GM21576 (cell line): ENCODE measurements around the gene PTCHD1.

ENCODE experiments used
- ATAC-seq: cut with Tn5 transposase; IDR thresholded peaks from one replicate; pipeline ENCODE4 v1.9.1; 2021; ENCODE audit warnings: mild to moderate bottlenecking, moderate library complexity; ENCODE audit not compliant: unreplicated experiment

The PTCHD1 gene

GRCh38 chrX:23344904-23345271, 10.2 kb downstream of the PTCHD1 start:
- no peak for ATAC-seq

GRCh38 chrX:23356189-23356588, 21.5 kb downstream of the PTCHD1 start:
- ATAC-seq, result no peak

GRCh38 chrX:23364416-23364815, 29.8 kb downstream of the PTCHD1 start:
- no peak for ATAC-seq

- no peak for ATAC-seq
These were observed 30.9 kb downstream of the PTCHD1 start for GRCh38 chrX:23365541-23365940.

- no peak for ATAC-seq
These were observed 32.3 kb downstream of the PTCHD1 start for GRCh38 chrX:23366914-23367313.

GRCh38 chrX:23369027-23369426, 34.4 kb downstream of the PTCHD1 start:
- ATAC-seq, result no peak

GRCh38 chrX:23372220-23372902, 37.7 kb downstream of the PTCHD1 start:
- no peak for ATAC-seq

GRCh38 chrX:23373129-23373804, 38.6 kb downstream of the PTCHD1 start:
- no peak for ATAC-seq

- ATAC-seq, result no peak
These were observed 39.6 kb downstream of the PTCHD1 start for GRCh38 chrX:23374291-23374690.

- no peak for ATAC-seq
These were observed 41.9 kb downstream of the PTCHD1 start for GRCh38 chrX:23376581-23376980.

- no peak for ATAC-seq
These were observed 45.9 kb downstream of the PTCHD1 start for GRCh38 chrX:23380581-23380980.

- ATAC-seq, result no peak
These were observed 46.7 kb downstream of the PTCHD1 start for GRCh38 chrX:23381099-23382087.

- ATAC-seq, result no peak
These were observed 47.9 kb downstream of the PTCHD1 start for GRCh38 chrX:23382572-23382971.

GRCh38 chrX:23383411-23383810, 48.8 kb downstream of the PTCHD1 start:
- no peak for ATAC-seq

- no peak for ATAC-seq
These were observed 50.6 kb downstream of the PTCHD1 start for GRCh38 chrX:23385242-23385641.

GRCh38 chrX:23386260-23386659, 51.6 kb downstream of the PTCHD1 start:
- no peak for ATAC-seq

- ATAC-seq, result no peak
These were observed 52.1 kb downstream of the PTCHD1 start for GRCh38 chrX:23386726-23387125.

- no peak for ATAC-seq
These were observed 53.0 kb downstream of the PTCHD1 start for GRCh38 chrX:23387550-23388184.

GRCh38 chrX:23389196-23389792, 54.6 kb downstream of the PTCHD1 start:
- no peak for ATAC-seq

- no peak for ATAC-seq
These were observed 56.3 kb downstream of the PTCHD1 start for GRCh38 chrX:23390979-23391378.

- no peak for ATAC-seq
These were observed 57.5 kb downstream of the PTCHD1 start for GRCh38 chrX:23392195-23392594.
